ENCODE measurements around the gene C1orf50. TPM values are rescaled to one million over a fixed set of nuclear protein-coding genes. Genes with fewer than 3 reads are reported as not detected.
"Not testable (repeated sequence)": the region's sequence is repeated elsewhere in the genome, so short reads cannot be mapped to it uniquely, and the experiment has no call there.

C1orf50 gene
- total RNA-seq, 1 donor from 2014 or later, result 6.1 TPM

GRCh38 chr1:42807056-42807668, 40.1 kb downstream of the C1orf50 start:
- H3K4me1 ChIP-seq, result no peaks in the 10 kb centered on the region
- H3K27ac ChIP-seq, result no peak overlapping the region
- no peaks in the 10 kb centered on the region for H3K9me3 ChIP-seq
- intact Hi-C loops (cut with DNase I), result no loop called here
- TF ChIP-seq CTCF (IDR thresholded peaks at IDR 0.05), result no peak
- H3K36me3 ChIP-seq, result peaks cover 9% of the 10 kb centered on the region
- no peaks in the 10 kb centered on the region for H3K27me3 ChIP-seq
- ATAC-seq, result no peak
- H3K4me3 ChIP-seq, result no peak overlapping the region
- DNase-seq, result no peak

GRCh38 chr1:42814815-42815214, 47.8 kb downstream of the C1orf50 start:
- H3K27me3 ChIP-seq; H3K4me3 ChIP-seq; intact Hi-C loops (cut with DNase I); H3K27ac ChIP-seq; H3K36me3 ChIP-seq; H3K9me3 ChIP-seq; ATAC-seq; DNase-seq: not testable (repeated sequence)
- H3K4me1 ChIP-seq, result peaks cover 22% of the 10 kb centered on the region

GRCh38 chr1:42815941-42816584, 49.0 kb downstream of the C1orf50 start:
- Histone ChIP-seq H3K27ac (peak overlapping the region; percentile 97), H3K4me1 (peaks cover 22% of the 10 kb centered on the region), H3K27me3 (no peaks in the 10 kb centered on the region), H3K4me3 (peak overlapping the region; percentile 76), H3K36me3 (no peaks in the 10 kb centered on the region), H3K9me3 (no peaks in the 10 kb centered on the region)
- DNase-seq (no peak), ATAC-seq (no peak)
- TF ChIP-seq CTCF (IDR thresholded peaks at IDR 0.05), result no peak
- intact Hi-C loops (cut with DNase I), result no loop called here

DNA sequence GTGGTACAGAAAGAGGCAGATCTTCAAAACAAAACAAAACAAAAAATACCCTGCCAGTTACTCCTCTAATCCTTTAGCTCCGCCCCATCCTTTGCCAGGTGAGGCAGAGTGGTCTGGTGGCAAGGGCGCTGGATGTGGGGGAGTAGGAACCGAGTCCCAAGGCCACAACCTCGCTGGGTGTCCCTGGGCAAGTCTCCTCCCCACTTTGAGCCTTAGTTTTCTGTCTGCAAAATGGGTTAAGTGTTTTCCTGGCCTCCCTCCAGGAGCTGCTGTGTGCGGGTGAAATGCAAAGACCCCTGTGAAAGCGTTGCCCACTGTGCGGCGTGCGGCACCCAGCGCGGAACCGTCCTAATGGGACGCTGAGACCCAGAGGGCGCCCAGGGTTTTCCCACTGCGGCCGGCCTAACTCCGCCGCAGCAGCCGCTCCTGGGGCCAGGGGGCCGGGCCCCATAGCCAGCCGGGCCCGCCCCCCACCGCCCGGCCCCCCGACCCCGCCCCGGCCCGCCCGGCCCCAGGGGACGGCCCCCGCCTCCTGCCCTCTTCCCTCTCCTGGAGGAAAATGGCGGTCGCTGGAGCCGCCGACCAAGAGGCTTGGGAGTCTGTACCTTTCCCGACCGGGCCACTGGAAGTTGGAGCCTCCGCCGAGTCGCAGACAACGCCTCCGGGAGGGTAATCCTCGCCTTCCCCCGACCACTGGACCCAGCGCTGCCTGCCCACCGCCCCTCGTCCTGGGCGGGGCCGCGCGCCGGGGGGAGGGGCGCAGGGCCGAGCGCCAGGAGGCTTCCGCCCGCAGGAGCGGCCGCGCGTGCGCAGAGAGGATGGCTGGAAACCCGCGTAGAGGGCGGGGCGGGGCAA, 49.8 kb downstream of the C1orf50 start, which contains the start of the genes ERMAP and SVBP:
Gene ERMAP (plus strand): TSS at position 538 of the 855 bp plus-strand sequence. CDS start 13,327 bp downstream, outside the sequence.
Gene SVBP (minus strand): TSS at position 813 of the 855 bp plus-strand sequence. CDS start 853 bp downstream, outside the sequence.
- intact Hi-C loops (cut with DNase I), result no loop called here
- Histone ChIP-seq H3K4me3 (peak within 1 kb of the TSS; percentile 76), H3K36me3 (no peaks in the 10 kb centered on the region), H3K27ac (peak within 1 kb of the TSS; percentile 97), H3K9me3 (no peaks in the 10 kb centered on the region), H3K4me1 (peaks cover 22% of the 10 kb centered on the region), H3K27me3 (no peaks in the 10 kb centered on the region)
- DNase-seq (peak; percentile 97), ATAC-seq (peak; percentile 98)
- TF ChIP-seq CTCF (IDR thresholded peaks at IDR 0.05), result no peak

DNA sequence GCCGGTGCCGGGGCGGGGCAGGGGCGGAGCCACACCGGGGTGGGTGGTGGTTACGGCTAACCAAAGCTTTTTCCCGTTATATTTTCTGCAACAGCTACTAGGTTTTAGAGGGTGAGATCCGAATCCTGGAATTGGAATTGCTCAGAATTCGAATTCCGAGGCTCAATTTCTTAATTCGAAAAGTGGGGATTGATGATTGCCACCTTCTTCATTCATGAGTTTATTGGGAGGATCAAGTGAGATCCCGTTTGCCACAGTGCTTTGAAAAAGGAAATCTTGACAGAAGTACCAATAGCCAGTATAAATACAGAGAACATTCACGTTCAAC, 50.4 kb downstream of the C1orf50 start:
- Histone ChIP-seq H3K9me3 (no peaks in the 10 kb centered on the region), H3K36me3 (no peaks in the 10 kb centered on the region), H3K4me3 (peak overlapping the region; percentile 76), H3K27me3 (no peaks in the 10 kb centered on the region), H3K27ac (peak overlapping the region; percentile 97), H3K4me1 (peaks cover 22% of the 10 kb centered on the region)
- no peak for TF ChIP-seq CTCF (IDR thresholded peaks at IDR 0.05)
- intact Hi-C loops (cut with DNase I), result no loop called here
- DNase-seq, result no peak
- no peak for ATAC-seq

- no peak overlapping the region for H3K27ac ChIP-seq
- H3K36me3 ChIP-seq, result no peaks in the 10 kb centered on the region
- peak overlapping the region; percentile 76 for H3K4me3 ChIP-seq
- ATAC-seq (no peak), DNase-seq (no peak)
- no peaks in the 10 kb centered on the region for H3K9me3 ChIP-seq
- H3K4me1 ChIP-seq, result peaks cover 25% of the 10 kb centered on the region
- intact Hi-C loops (cut with DNase I), result no loop called here
- no peak for TF ChIP-seq CTCF (IDR thresholded peaks at IDR 0.05)
- no peaks in the 10 kb centered on the region for H3K27me3 ChIP-seq
These were observed 50.9 kb downstream of the C1orf50 start for GRCh38 chr1:42817976-42818375.
